Astrocyte of the cerebellum (primary cell): ENCODE measurements around the gene MCCC2.
"Not testable (repeated sequence)": the region's sequence is repeated elsewhere in the genome, so short reads cannot be mapped to it uniquely, and the experiment has no call there.

ENCODE experiments used
- DNase-seq: peaks from one replicate; pipeline ENCODE4 v3.0.0-alpha.2; 2011; ENCODE audit warnings: low read depth
- H3K4me3 ChIP-seq: 2 replicates; pipeline ENCODE4 v1.5.1; 2011; ENCODE audit warnings: mild to moderate bottlenecking, low read depth, low read length, moderate library complexity
- CTCF ChIP-seq: IDR thresholded peaks from 2 replicates; pipeline ENCODE4 v1.5.1; 2012; ENCODE audit warnings: low read length, low read depth, moderate library complexity, mild to moderate bottlenecking; ENCODE audit errors: missing control alignments
- in situ Hi-C: cut with HindIII; loops from 2 replicates; pipeline ENCODE4 v1.10.0; 2017; ENCODE audit warnings: low sequenced_read_pairs

The MCCC2 gene

DNA sequence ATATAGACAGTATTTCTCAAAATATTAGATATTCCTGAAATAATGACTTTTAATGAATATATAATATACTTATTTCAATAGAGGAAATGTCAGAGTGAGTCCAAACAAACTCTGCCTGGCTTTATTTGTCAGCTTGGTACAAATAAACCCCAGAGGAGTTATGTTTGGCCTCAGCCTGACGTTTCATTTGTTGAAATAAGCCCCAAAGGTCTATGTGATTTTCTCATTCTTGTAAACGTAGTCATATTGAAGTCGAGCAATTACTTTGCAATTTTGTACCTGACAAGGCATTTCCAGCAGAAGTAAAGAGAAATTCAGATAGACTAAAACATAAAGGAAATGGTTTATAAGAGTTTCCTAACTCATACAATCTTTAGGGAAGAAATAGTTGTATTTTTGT is 57.9 kb downstream of the MCCC2 start:
- TF ChIP-seq CTCF: no peak
- in situ Hi-C loops: no loop called here
- DNase-seq: no peak
- no peak overlapping the region for H3K4me3 ChIP-seq

GRCh38 chr5:71650940-71651339 is 63.8 kb downstream of the MCCC2 start:
- in situ Hi-C loops: loop anchor here (5.0 kb wide), 1 partner anchor 56 kb away; no protein-coding TSS in a partner anchor
- not testable (repeated sequence) for H3K4me3 ChIP-seq, DNase-seq

DNA sequence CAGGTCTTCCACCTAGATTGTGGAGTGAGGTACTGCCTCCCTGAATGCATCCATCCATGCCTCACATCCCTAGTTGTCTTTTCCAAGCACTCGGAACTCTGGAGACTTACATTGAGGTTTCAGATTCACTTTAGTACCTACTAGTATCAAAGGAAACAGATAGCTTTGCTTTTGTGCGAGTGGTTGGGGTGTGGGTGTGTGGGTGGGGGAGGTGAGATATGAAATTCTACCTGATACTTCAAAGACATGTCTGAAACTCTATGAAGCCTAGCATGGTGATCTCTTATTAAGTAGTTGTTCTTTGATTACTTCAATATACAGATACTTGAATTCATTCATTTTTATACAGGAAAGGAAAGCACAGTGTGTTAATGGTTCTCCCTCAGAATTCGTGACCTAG is 64.4 kb downstream of the MCCC2 start:
- no peak overlapping the region for H3K4me3 ChIP-seq
- in situ Hi-C loops: loop anchor here (5.0 kb wide), 1 partner anchor 56 kb away; no protein-coding TSS in a partner anchor
- DNase-seq: no peak
- no peak for TF ChIP-seq CTCF

GRCh38 chr5:71652349-71652748 is 65.2 kb downstream of the MCCC2 start:
- no peak for DNase-seq
- H3K4me3 ChIP-seq: no peak overlapping the region
- in situ Hi-C loops: loop anchor here (5.0 kb wide), 1 partner anchor 55 kb away; no protein-coding TSS in a partner anchor
- no peak for TF ChIP-seq CTCF

DNA sequence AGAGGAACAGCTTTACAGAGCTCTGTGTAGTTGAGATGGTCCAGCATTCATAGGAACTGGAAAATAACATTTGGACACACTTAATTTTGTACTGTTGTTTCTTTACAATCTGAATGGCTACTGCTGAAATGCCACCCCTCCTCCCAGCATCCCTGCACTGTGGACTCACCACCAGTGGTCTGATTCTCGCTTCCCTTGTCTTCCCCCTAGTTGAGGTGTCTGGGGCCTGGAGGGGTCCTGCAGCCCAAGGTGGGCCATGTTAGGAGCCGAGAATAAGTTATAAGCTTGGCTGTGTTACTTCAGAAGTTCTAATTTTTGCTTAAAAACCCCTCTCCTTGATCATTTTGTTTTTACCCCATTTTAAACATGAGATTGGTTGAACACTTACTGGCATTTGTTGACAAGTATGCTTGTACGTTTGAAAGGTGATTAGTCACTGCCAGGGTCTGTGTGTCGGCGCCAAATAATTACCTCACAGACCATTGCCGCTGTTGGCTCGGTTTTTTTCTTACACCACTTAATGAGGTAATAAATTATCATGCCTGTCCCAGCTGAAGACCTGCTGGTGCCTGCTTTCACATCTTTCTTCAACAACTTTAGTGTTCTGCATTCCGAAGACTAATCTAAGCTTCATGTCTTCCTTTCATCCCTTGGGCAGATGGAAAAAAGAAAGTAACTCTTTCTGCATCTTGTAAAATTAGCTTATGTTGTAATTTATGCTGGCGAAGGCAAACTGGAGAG is 65.8 kb downstream of the MCCC2 start:
- peak; percentile 29 for DNase-seq
- H3K4me3 ChIP-seq: no peak overlapping the region
- in situ Hi-C loops: loop anchor here (5.0 kb wide), 1 partner anchor 54 kb away; no protein-coding TSS in a partner anchor
- TF ChIP-seq CTCF: no peak

GRCh38 chr5:71658916-71659662 is 71.9 kb downstream of the MCCC2 start:
- in situ Hi-C loops: no loop called here
- DNase-seq: no peak
- TF ChIP-seq CTCF: no peak
- H3K4me3 ChIP-seq: no peak overlapping the region

GRCh38 chr5:71662381-71662780 is 75.2 kb downstream of the MCCC2 start:
- H3K4me3 ChIP-seq: no peak overlapping the region
- in situ Hi-C loops: no loop called here
- no peak for TF ChIP-seq CTCF
- no peak for DNase-seq
